Endothelial cell of umbilical vein (primary cell): ENCODE data around the gene COMMD7. TPM values are rescaled to one million over a fixed set of nuclear protein-coding genes. Genes with fewer than 3 reads are reported as not detected.

Source experiments
- BruUV-seq: library from RNA; stranded (reverse); fragments of 400-500 nt; replicated peaks from 2 replicates; lab custom pipeline; 2021; lab: Mats Ljungman, UMichigan
- CTCF ChIA-PET: fragments of 300-600, 350-600 bp; sonication (Branson Sonifier 250); formaldehyde crosslinking; loops from one replicate; lab custom pipeline; 2021; ENCODE audit warnings: antibody characterized with exemption, inconsistent platforms; lab: Charles Lee
- POLR2A ChIA-PET: fragments of 300-600, 350-600 bp; sonication (Branson Sonifier 250); formaldehyde crosslinking; loops from one replicate; lab custom pipeline; 2021; ENCODE audit warnings: antibody characterized with exemption, inconsistent platforms; lab: Charles Lee
- DNase-seq: peaks from one replicate; pipeline ENCODE4 v3.0.0-alpha.2; 2011; ENCODE audit warnings: low read depth, low spot score
- FAIRE-seq: peaks from 2 replicates; lab custom pipeline; 2011; peaks lifted over from hg19 to GRCh38; lab: Jason Lieb, UNC
- H2AFZ ChIP-seq: 2 replicates; pipeline ENCODE4 v1.6.0; 2012; ENCODE audit warnings: low read depth, low read length, control low read depth, inconsistent platforms
- H3K27ac ChIP-seq: 2 replicates; pipeline ENCODE4 v1.5.1; 2011; ENCODE audit warnings: low read depth, mild to moderate bottlenecking, control low read depth, low read length, moderate library complexity; ENCODE audit not compliant: insufficient read depth
- H3K27me3 ChIP-seq, 2 experiments: 2 replicates each; pipeline versions ENCODE4 v1.6.0 to v1.6.1; 2011; ENCODE audit warnings: low read length in 2 of 2, mixed read lengths in 1 of 2; ENCODE audit not compliant: control insufficient read depth in 2 of 2, insufficient read depth in 2 of 2
- H3K36me3 ChIP-seq, 2 experiments: 2 replicates in 1 of 2; 3 replicates in 1 of 2; pipeline ENCODE4 v1.5.1; 2011; ENCODE audit warnings: low read length in 2 of 2, mild to moderate bottlenecking in 1 of 2, moderate library complexity in 1 of 2; ENCODE audit not compliant: control insufficient read depth in 2 of 2, insufficient read depth in 2 of 2; ENCODE audit errors: extremely low read depth in 1 of 2
- H3K4me1 ChIP-seq: 3 replicates; pipeline ENCODE4 v1.5.1; 2011; ENCODE audit warnings: mild to moderate bottlenecking, low read length; ENCODE audit not compliant: control insufficient read depth, insufficient read depth; ENCODE audit errors: extremely low read depth
- H3K4me2 ChIP-seq: 2 replicates; pipeline ENCODE4 v1.6.1; 2011; ENCODE audit warnings: low read length, control low read depth, mixed read lengths; ENCODE audit not compliant: insufficient read depth
- H3K4me3 ChIP-seq, 3 experiments: fragments of 200-600 bp in 1 of 3; sonication (generic), shearing (Covaris generic) in 1 of 3; replicated peaks in 1 of 3; 2 replicates each; pipeline ENCODE4 v1.5.1; 2011 to 2016; ENCODE audit warnings: control low read depth in 3 of 3, low read length in 3 of 3, mild to moderate bottlenecking in 2 of 3, inconsistent platforms in 1 of 3, low read depth in 1 of 3, moderate library complexity in 1 of 3; ENCODE audit not compliant: insufficient read depth in 1 of 3
- H3K79me2 ChIP-seq: 2 replicates; pipeline ENCODE4 v1.6.0; 2012; ENCODE audit warnings: low read length, inconsistent platforms; ENCODE audit not compliant: control insufficient read depth, insufficient read depth
- H3K9ac ChIP-seq: replicated peaks from 2 replicates; pipeline ENCODE3; 2011; ENCODE audit warnings: low read length, control low read depth; ENCODE audit not compliant: insufficient read depth; ENCODE audit errors: extremely low read depth
- H3K9me1 ChIP-seq: replicated peaks from 3 replicates; pipeline ENCODE4 v1.6.0; 2011; ENCODE audit warnings: mild to moderate bottlenecking, low read length; ENCODE audit not compliant: control insufficient read depth, insufficient read depth; ENCODE audit errors: extremely low read depth
- H3K9me3 ChIP-seq: replicated peaks from 2 replicates; pipeline ENCODE4 v1.5.1; 2012; ENCODE audit warnings: low read length, inconsistent platforms; ENCODE audit not compliant: control insufficient read depth, insufficient read depth
- H4K20me1 ChIP-seq: replicated peaks from 2 replicates; pipeline ENCODE3; 2011; ENCODE audit warnings: mild to moderate bottlenecking, low read length; ENCODE audit not compliant: control insufficient read depth, insufficient read depth; ENCODE audit errors: extremely low read depth
- EZH2 ChIP-seq: IDR thresholded peaks from 2 replicates; pipeline ENCODE4 v1.6.1; 2012; ENCODE audit warnings: borderline replicate concordance, low read depth, mild to moderate bottlenecking, moderate library complexity, low read length, inconsistent platforms; ENCODE audit not compliant: severe bottlenecking
- FOS ChIP-seq: IDR thresholded peaks from 2 replicates; pipeline ENCODE4 v1.6.1; 2011; ENCODE audit warnings: mild to moderate bottlenecking, low read length, moderate library complexity, borderline replicate concordance; ENCODE audit not compliant: insufficient read depth
- GATA2 ChIP-seq: IDR thresholded peaks from 2 replicates; pipeline ENCODE4 v1.7.0; 2011; ENCODE audit warnings: low read depth, mild to moderate bottlenecking, moderate library complexity, mixed read lengths, low read length; ENCODE audit not compliant: insufficient read length, insufficient read depth
- JUN ChIP-seq: IDR thresholded peaks from 2 replicates; pipeline ENCODE4 v1.6.1; 2011; ENCODE audit warnings: borderline replicate concordance, low read depth; ENCODE audit not compliant: insufficient read length, insufficient read depth
- MYC ChIP-seq: IDR thresholded peaks from one replicate; pipeline ENCODE4 v1.6.1; 2011; ENCODE audit warnings: mild to moderate bottlenecking, low read depth, low read length
- POLR2A ChIP-seq: IDR thresholded peaks from 2 replicates; pipeline ENCODE4 v1.6.1; 2012; ENCODE audit warnings: low read depth, mild to moderate bottlenecking, control low read depth, low read length
- POLR2AphosphoS5 ChIP-seq: IDR thresholded peaks from 2 replicates; pipeline ENCODE4 v1.6.1; 2012; ENCODE audit warnings: low read depth, mild to moderate bottlenecking, control low read depth, low read length, moderate library complexity; ENCODE audit not compliant: insufficient read depth
- dilution Hi-C: fragments of 300-500 bp; cut with MboI; formaldehyde crosslinking; loops from one replicate; pipeline ENCODE4 v1.15.0; 2019; ENCODE audit warnings: low sequenced_read_pairs; ENCODE audit not compliant: extremely low pct_ligation_motif_present
- intact Hi-C: fragments of 100-400 bp; cut with micrococcal nuclease; formaldehyde crosslinking; loops from one replicate; pipeline ENCODE4 v1.10.0; 2022
- polyA plus RNA-seq, 4 experiments: library from polyadenylated mRNA; depleted of rRNA in 3 of 4; stranded (reverse) in 3 of 4; unstranded in 1 of 4; fragments of >200 nt; gene quantifications; 2 replicates each; pipeline versions ENCODE4 v1.2.1 to v1.2.3, GENCODE V29; 2011 to 2012; ENCODE audit warnings: missing spikeins in 1 of 4
- total RNA-seq: library from RNA; stranded (reverse); gene quantifications from 2 replicates; pipeline ENCODE4 v1.2.3, GENCODE V29; 2021
- TF ChIP-seq, protein P1 (sequence below), 2 donors: IDR thresholded peaks; 1 replicate in 1 of 2; 2 replicates in 1 of 2; pipeline ENCODE4 v1.5.1; 2011; ENCODE audit warnings: low read length in 2 of 2, mild to moderate bottlenecking in 2 of 2, moderate library complexity in 2 of 2, control low read depth in 1 of 2, inconsistent platforms in 1 of 2, low read depth in 1 of 2; ENCODE audit not compliant: insufficient read depth in 1 of 2; ENCODE audit errors: extremely low read depth in 1 of 2
- TF ChIP-seq, protein P2 (sequence below): IDR thresholded peaks from 2 replicates; pipeline ENCODE4 v1.6.1; 2011; ENCODE audit not compliant: insufficient read depth, insufficient read length

The COMMD7 gene
- total and polyA plus RNA-seq, 2 donors (not counting 3 experiments of a cell fraction or from before 2014, with no cell fraction given) = 58.8 to 72.9 TPM

DNA sequence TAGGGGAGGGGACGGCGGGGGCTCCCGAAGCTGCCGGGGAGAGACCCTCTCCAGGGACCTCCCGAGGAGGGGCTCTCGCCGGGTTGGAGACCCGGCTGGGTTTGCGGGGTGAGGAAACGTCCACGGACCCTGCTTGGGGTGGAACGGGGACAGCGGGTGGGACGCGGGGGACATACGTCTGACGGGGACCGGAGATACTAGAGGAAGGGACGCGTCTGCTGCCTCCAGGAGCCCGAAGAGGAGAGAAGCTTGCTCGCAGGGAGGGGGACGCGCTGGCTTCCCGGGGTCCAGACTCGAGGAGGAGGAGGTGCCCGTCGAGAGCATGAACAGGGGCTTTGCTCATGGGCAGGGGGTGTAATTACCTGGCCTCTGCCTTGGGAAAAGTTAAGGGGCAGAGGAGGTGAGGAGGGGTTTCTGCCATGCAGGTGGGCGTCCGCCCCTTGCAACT, 19.5 kb upstream of the COMMD7 start:
- no TSS peak for BruUV-seq
- POLR2A ChIA-PET = interaction anchor here (0.9 kb wide), 1 partner anchor 20 kb away, joined by 5 read pairs; the partner anchor contains the start of gene COMMD7
- H3K9me3 ChIP-seq = no peaks in the 10 kb centered on the region
- intact Hi-C loops = loop anchor here (1.0 kb wide), 3 partner anchors 9 to 88 kb away; partner anchors contain the start of gene COMMD7
- dilution Hi-C loops = no loop called here
- no peaks in the 10 kb centered on the region for H3K79me2 ChIP-seq
- DNase-seq = no peak
- no peaks in the 10 kb centered on the region for H3K27me3 ChIP-seq
- H3K4me2 ChIP-seq = peak overlapping the region; percentile 74
- no peak for FAIRE-seq
- H4K20me1 ChIP-seq = no peaks in the 10 kb centered on the region
- CTCF ChIA-PET = interaction anchor here (0.9 to 7.3 kb wide), 14 partner anchors 14 to 89 kb away, joined by 3 to 77 read pairs (median 5); partner anchors contain the start of genes C20orf203 and COMMD7
- peaks cover 14% of the 10 kb centered on the region for H3K4me1 ChIP-seq
- H2AFZ ChIP-seq = peak overlapping the region; percentile 95
- H3K9me1 ChIP-seq = no peaks in the 10 kb centered on the region
- TF ChIP-seq FOS (no peak), GATA2 (no peak), JUN (no peak), POLR2A (no peak), EZH2 (no peak), MYC (no peak), POLR2AphosphoS5 (no peak)
- TF ChIP-seq, protein P1, sequence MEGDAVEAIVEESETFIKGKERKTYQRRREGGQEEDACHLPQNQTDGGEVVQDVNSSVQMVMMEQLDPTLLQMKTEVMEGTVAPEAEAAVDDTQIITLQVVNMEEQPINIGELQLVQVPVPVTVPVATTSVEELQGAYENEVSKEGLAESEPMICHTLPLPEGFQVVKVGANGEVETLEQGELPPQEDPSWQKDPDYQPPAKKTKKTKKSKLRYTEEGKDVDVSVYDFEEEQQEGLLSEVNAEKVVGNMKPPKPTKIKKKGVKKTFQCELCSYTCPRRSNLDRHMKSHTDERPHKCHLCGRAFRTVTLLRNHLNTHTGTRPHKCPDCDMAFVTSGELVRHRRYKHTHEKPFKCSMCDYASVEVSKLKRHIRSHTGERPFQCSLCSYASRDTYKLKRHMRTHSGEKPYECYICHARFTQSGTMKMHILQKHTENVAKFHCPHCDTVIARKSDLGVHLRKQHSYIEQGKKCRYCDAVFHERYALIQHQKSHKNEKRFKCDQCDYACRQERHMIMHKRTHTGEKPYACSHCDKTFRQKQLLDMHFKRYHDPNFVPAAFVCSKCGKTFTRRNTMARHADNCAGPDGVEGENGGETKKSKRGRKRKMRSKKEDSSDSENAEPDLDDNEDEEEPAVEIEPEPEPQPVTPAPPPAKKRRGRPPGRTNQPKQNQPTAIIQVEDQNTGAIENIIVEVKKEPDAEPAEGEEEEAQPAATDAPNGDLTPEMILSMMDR (IDR thresholded peaks at IDR 0.05; ENCODE audit: extremely low read depth in 1 of 2, insufficient read depth in 1 of 2, low read depth in 1 of 2, low read length in 2 of 2) = no peak
- TF ChIP-seq, protein P2, sequence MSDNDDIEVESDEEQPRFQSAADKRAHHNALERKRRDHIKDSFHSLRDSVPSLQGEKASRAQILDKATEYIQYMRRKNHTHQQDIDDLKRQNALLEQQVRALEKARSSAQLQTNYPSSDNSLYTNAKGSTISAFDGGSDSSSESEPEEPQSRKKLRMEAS = no peak
- peak overlapping the region; percentile 73 to 92 (median 88) for H3K4me3 ChIP-seq
- H3K27ac ChIP-seq = no peak overlapping the region
- H3K36me3 ChIP-seq = no peaks in the 10 kb centered on the region
- H3K9ac ChIP-seq = peak overlapping the region; percentile 66
